GM12878 (cell line): ENCODE data around the gene ETF1. TPM values are rescaled to one million over a fixed set of nuclear protein-coding genes. Genes with fewer than 3 reads are reported as not detected.

Experiments used
- ATAC-seq: fragments of 200-7000 bp; cut with Tn5 transposase; 3 replicates; pipeline ENCODE4 v1.9.1; 2020; ENCODE audit warnings: mild to moderate bottlenecking, moderate library complexity
- BruUV-seq: library from RNA; stranded (reverse); fragments of 400-500 nt; replicated peaks from 2 replicates; lab custom pipeline; 2021; lab: Mats Ljungman, UMichigan
- CTCF ChIA-PET: fragments of 300-600 bp; sonication (Branson Sonifier 250); formaldehyde crosslinking; extraction: SDS; loops from one replicate; lab custom pipeline; 2021; ENCODE audit warnings: inconsistent platforms; lab: Yijun Ruan, JAX
- POLR2A ChIA-PET: fragments of 350-600 bp; formaldehyde crosslinking; extraction: SDS; loops from one replicate; lab custom pipeline; 2021; ENCODE audit warnings: inconsistent platforms; lab: Charles Lee
- RAD21 ChIA-PET: fragments of 300-600 bp; sonication (Branson Sonifier 250); formaldehyde crosslinking; loops from one replicate; lab custom pipeline; 2023; ENCODE audit warnings: antibody characterized with exemption; ENCODE audit not compliant: unreplicated experiment; lab: Charles Lee
- SMC1A ChIA-PET: fragments of 300-600 bp; sonication (Branson Sonifier 250); formaldehyde crosslinking; loops from one replicate; lab custom pipeline; 2023; ENCODE audit not compliant: unreplicated experiment, uncharacterized antibody; lab: Charles Lee
- DNase-seq: peaks from one replicate; pipeline ENCODE4 v3.0.0-alpha.2; 2011; ENCODE audit warnings: low read depth, low spot score
- FAIRE-seq: peaks from 3 replicates; lab custom pipeline; 2011; peaks lifted over from hg19 to GRCh38; lab: Jason Lieb, UNC
- H2AFZ ChIP-seq: 2 replicates; pipeline ENCODE4 v1.6.0; 2011; ENCODE audit warnings: low read depth, low read length, control low read depth; ENCODE audit not compliant: control insufficient read depth
- H3K27ac ChIP-seq: 2 replicates; pipeline ENCODE4 v1.5.1; 2011; ENCODE audit warnings: control low read depth; ENCODE audit not compliant: control insufficient read depth, insufficient read depth
- H3K27me3 ChIP-seq, 2 experiments: replicated peaks in 1 of 2; 2 replicates each; pipeline versions ENCODE4 v1.6.0 to v1.6.1; 2011; ENCODE audit warnings: low read length in 1 of 2; ENCODE audit not compliant: control insufficient read depth in 2 of 2, insufficient read depth in 2 of 2
- H3K36me3 ChIP-seq, 2 experiments: 2 replicates each; pipeline ENCODE4 v1.5.1; 2011; ENCODE audit warnings: low read length in 1 of 2; ENCODE audit not compliant: control insufficient read depth in 2 of 2, insufficient read depth in 2 of 2
- H3K4me1 ChIP-seq: 2 replicates; pipeline ENCODE4 v1.6.1; 2011; ENCODE audit warnings: mild to moderate bottlenecking, low read length, moderate library complexity, mixed read lengths; ENCODE audit not compliant: control insufficient read depth, insufficient read depth
- H3K4me2 ChIP-seq: 2 replicates; pipeline ENCODE4 v1.6.0; 2011; ENCODE audit warnings: control low read depth; ENCODE audit not compliant: control insufficient read depth, insufficient read depth
- H3K4me3 ChIP-seq: fragments of 200-600 bp; sonication (generic); 2 replicates; pipeline ENCODE4 v1.5.1; 2016
- H3K79me2 ChIP-seq: 2 replicates; pipeline ENCODE4 v1.6.0; 2011; ENCODE audit warnings: low read length; ENCODE audit not compliant: control insufficient read depth, insufficient read depth
- H3K9ac ChIP-seq: 2 replicates; pipeline ENCODE4 v1.8.0; 2011; ENCODE audit warnings: low read length, control low read depth, mixed read lengths; ENCODE audit not compliant: control insufficient read depth, insufficient read depth
- H3K9me3 ChIP-seq: replicated peaks from 3 replicates; pipeline ENCODE4 v1.5.1; 2011; ENCODE audit warnings: mild to moderate bottlenecking, low read length; ENCODE audit not compliant: control insufficient read depth, insufficient read depth
- H4K20me1 ChIP-seq: 2 replicates; pipeline ENCODE4 v1.6.0; 2011; ENCODE audit not compliant: control insufficient read depth, insufficient read depth
- BACH1 ChIP-seq: fragments of 450-650 bp; IDR thresholded peaks from 2 replicates; pipeline ENCODE4 v1.6.1; 2017; ENCODE audit warnings: mild to moderate bottlenecking, borderline replicate concordance
- CBX3 ChIP-seq: fragments of 200-600 bp; sonication (generic); IDR thresholded peaks from 2 replicates; pipeline ENCODE4 v1.6.1; 2016; ENCODE audit warnings: low read depth, borderline replicate concordance
- CHD1 ChIP-seq: IDR thresholded peaks from 2 replicates; pipeline ENCODE4 v1.6.1; 2012; ENCODE audit warnings: low read depth, low read length, improper control_type of control experiment
- FOXM1 ChIP-seq: IDR thresholded peaks from 2 replicates; pipeline ENCODE4 v1.6.1; 2012; ENCODE audit warnings: low read depth, mild to moderate bottlenecking, inconsistent platforms, low read length, moderate library complexity
- GABPA ChIP-seq: IDR thresholded peaks from 2 replicates; pipeline ENCODE4 v1.6.1; 2014; ENCODE audit warnings: antibody characterized with exemption, low read depth, mild to moderate bottlenecking, inconsistent platforms
- RAD21 ChIP-seq: IDR thresholded peaks from 2 replicates; pipeline ENCODE4 v1.6.1; 2011; ENCODE audit warnings: mild to moderate bottlenecking, low read depth, low read length, moderate library complexity; ENCODE audit not compliant: insufficient read depth
- SUPT20H ChIP-seq: IDR thresholded peaks from 2 replicates; pipeline ENCODE4 v1.6.1; 2011; ENCODE audit warnings: low read depth, mild to moderate bottlenecking, low read length, moderate library complexity, borderline replicate concordance; ENCODE audit not compliant: control insufficient read depth
- TBL1XR1 ChIP-seq: IDR thresholded peaks from 2 replicates; pipeline ENCODE4 v1.6.1; 2012; ENCODE audit warnings: low read depth, low read length, improper control_type of control experiment
- WGBS: methylation state at CpG from one replicate; pipeline ENCODE4 v1.1.6; 2016; ENCODE audit warnings: low lambda C conversion rate; ENCODE audit not compliant: insufficient replicate concordance, insufficient coverage; ENCODE audit errors: missing lambda C conversion rate; 5-methylcytosine and 5-hydroxymethylcytosine counted together
- in situ Hi-C: fragments of 300-500 bp; cut with MboI; formaldehyde crosslinking; loops from 9 replicates; pipeline ENCODE4 v1.14.3; 2018; ENCODE audit warnings: mixed read lengths
- intact Hi-C: fragments of 100-400 bp; cut with micrococcal nuclease; formaldehyde crosslinking; loops from one replicate; pipeline ENCODE4 v1.14.2; 2022; ENCODE audit not compliant: unreplicated experiment
- polyA plus RNA-seq, 11 experiments: library from polyadenylated mRNA; depleted of rRNA in 4 of 11; unstranded in 6 of 11; stranded (reverse) in 5 of 11; fragments of >200 nt; fragmentation: Nextera tagmentation in 4 of 11; fragmentation: Illumina TruSeq in 1 of 11; extraction: Ambion mirVana in 4 of 11; extraction: Trizol in 1 of 11; gene quantifications; 1 replicate in 1 of 11; 2 replicates in 10 of 11; pipeline versions ENCODE4 v1.2.1 to v1.2.3, GENCODE V29; 2011 to 2016; ENCODE audit warnings: inconsistent platforms in 2 of 11, missing spikeins in 2 of 11, low read depth in 1 of 11
- total RNA-seq, 4 experiments: library from RNA; depleted of rRNA in 3 of 4; stranded (reverse); fragments of >200 nt in 3 of 4; fragmentation: Illumina TruSeq in 1 of 4; extraction: Trizol in 1 of 4; gene quantifications; 2 replicates each; pipeline versions ENCODE4 v1.2.1 to v1.2.3, GENCODE V29; 2013 to 2021
- TF ChIP-seq, protein P1 (sequence below), 3 experiments: IDR thresholded peaks in 2 of 3; conservative IDR thresholded peaks in 1 of 3; 2 replicates each; pipeline ENCODE4 v1.5.1; 2011; ENCODE audit warnings: low read depth in 3 of 3, low read length in 3 of 3, mild to moderate bottlenecking in 3 of 3, control low read depth in 2 of 3, moderate library complexity in 2 of 3, inconsistent platforms in 1 of 3, mixed read lengths in 1 of 3; ENCODE audit not compliant: control insufficient read depth in 2 of 3, insufficient read depth in 1 of 3; ENCODE audit errors: extremely low read depth in 1 of 3
- TF ChIP-seq, protein P2 (sequence below): fragments of 450-650 bp; IDR thresholded peaks from 2 replicates; pipeline ENCODE4 v1.6.1; 2016; ENCODE audit warnings: mild to moderate bottlenecking, moderate library complexity, borderline replicate concordance
- TF ChIP-seq, protein P3 (sequence below): fragments of 450-650 bp; IDR thresholded peaks from 2 replicates; pipeline ENCODE4 v1.6.1; 2016; ENCODE audit warnings: mild to moderate bottlenecking

The ETF1 gene
- total and polyA plus RNA-seq, 10 of the 15 experiments (the other 5 are each of a cell fraction or from before 2014, with no cell fraction given): 29.8 to 145 (median 108) TPM

DNA sequence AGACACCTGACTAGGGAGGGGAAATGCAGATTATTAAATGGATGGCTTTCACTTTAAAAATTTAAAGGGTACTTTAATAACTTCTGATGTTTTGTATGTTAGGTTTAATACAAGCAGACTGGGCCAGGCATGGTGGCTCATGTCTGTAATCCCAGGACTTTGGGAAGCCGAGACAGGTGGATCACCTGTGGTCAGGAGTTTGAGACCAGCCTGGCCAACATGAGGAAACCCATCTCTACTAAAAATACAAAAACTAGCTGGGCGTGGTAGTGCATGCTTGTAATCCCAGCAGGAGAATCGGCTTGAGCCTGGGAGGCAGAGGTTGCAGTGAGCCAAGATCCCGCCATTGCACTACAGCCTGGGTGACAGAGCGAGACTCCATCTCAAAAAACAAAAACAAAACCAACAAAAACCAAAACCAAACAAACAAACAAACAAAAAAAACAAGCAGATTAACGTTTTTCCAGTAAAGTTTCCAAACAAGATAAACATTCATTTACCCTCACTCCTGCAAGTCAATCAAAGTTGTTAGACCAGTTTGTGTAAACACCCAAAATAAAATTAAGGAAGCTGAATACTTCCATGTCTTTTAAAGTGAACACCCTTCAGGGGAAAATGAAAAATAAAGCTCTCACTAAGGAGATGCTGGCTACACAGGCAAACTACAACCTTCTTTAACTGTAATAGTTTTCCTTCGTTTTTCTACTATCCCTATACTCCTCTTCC is 14.1 kb downstream of the ETF1 start:
- DNase-seq: no peak
- ChIA-PET RAD21 (no interaction called here), CTCF (interaction anchor here (0.8 to 1.4 kb wide), 4 partner anchors 15 to 26 kb away, joined by 3 to 4 read pairs (median 4); partner anchors contain the start of gene ETF1), SMC1A (interaction anchor here (0.9 to 1.6 kb wide), 3 partner anchors 11 to 18 kb away, joined by 4 to 5 read pairs (median 4); partner anchors contain the start of gene ETF1), POLR2A (interaction anchor here (0.5 to 1.8 kb wide), 3 partner anchors 14 to 249 kb away, joined by 5 to 7 read pairs (median 5); partner anchors contain the start of gene ETF1)
- in situ Hi-C loops: no loop called here
- Histone ChIP-seq H3K36me3 (peaks cover 4 to 15% of the 10 kb centered on the region in 2 experiments; a peak in 2 of 4 replicates), H3K4me2 (no peak overlapping the region), H4K20me1 (peaks cover 8% of the 10 kb centered on the region), H2AFZ (no peak overlapping the region), H3K4me3 (no peak overlapping the region), H3K9me3 (no peaks in the 10 kb centered on the region), H3K4me1 (no peaks in the 10 kb centered on the region), H3K27me3 (no peaks in the 10 kb centered on the region), H3K79me2 (peaks cover 62% of the 10 kb centered on the region), H3K9ac (no peak overlapping the region), H3K27ac (no peak overlapping the region)
- no peak for FAIRE-seq
- BruUV-seq: no TSS peak
- intact Hi-C loops: no loop called here
- no peak for ATAC-seq
- TF ChIP-seq SUPT20H: no peak
- TF ChIP-seq BACH1: no peak
- TF ChIP-seq, protein P1, sequence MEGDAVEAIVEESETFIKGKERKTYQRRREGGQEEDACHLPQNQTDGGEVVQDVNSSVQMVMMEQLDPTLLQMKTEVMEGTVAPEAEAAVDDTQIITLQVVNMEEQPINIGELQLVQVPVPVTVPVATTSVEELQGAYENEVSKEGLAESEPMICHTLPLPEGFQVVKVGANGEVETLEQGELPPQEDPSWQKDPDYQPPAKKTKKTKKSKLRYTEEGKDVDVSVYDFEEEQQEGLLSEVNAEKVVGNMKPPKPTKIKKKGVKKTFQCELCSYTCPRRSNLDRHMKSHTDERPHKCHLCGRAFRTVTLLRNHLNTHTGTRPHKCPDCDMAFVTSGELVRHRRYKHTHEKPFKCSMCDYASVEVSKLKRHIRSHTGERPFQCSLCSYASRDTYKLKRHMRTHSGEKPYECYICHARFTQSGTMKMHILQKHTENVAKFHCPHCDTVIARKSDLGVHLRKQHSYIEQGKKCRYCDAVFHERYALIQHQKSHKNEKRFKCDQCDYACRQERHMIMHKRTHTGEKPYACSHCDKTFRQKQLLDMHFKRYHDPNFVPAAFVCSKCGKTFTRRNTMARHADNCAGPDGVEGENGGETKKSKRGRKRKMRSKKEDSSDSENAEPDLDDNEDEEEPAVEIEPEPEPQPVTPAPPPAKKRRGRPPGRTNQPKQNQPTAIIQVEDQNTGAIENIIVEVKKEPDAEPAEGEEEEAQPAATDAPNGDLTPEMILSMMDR (IDR thresholded peaks at IDR 0.05 in 2 of 3, conservative IDR thresholded peaks at IDR 0.05 in 1 of 3; ENCODE audit: control insufficient read depth in 2 of 3, extremely low read depth in 1 of 3, insufficient read depth in 1 of 3, low read depth in 3 of 3, low read length in 3 of 3): no peak
- TF ChIP-seq CBX3: no peak
- no peak for TF ChIP-seq TBL1XR1
- TF ChIP-seq GABPA: no peak
- no peak for TF ChIP-seq CHD1
- no peak for TF ChIP-seq RAD21
- TF ChIP-seq, protein P2, sequence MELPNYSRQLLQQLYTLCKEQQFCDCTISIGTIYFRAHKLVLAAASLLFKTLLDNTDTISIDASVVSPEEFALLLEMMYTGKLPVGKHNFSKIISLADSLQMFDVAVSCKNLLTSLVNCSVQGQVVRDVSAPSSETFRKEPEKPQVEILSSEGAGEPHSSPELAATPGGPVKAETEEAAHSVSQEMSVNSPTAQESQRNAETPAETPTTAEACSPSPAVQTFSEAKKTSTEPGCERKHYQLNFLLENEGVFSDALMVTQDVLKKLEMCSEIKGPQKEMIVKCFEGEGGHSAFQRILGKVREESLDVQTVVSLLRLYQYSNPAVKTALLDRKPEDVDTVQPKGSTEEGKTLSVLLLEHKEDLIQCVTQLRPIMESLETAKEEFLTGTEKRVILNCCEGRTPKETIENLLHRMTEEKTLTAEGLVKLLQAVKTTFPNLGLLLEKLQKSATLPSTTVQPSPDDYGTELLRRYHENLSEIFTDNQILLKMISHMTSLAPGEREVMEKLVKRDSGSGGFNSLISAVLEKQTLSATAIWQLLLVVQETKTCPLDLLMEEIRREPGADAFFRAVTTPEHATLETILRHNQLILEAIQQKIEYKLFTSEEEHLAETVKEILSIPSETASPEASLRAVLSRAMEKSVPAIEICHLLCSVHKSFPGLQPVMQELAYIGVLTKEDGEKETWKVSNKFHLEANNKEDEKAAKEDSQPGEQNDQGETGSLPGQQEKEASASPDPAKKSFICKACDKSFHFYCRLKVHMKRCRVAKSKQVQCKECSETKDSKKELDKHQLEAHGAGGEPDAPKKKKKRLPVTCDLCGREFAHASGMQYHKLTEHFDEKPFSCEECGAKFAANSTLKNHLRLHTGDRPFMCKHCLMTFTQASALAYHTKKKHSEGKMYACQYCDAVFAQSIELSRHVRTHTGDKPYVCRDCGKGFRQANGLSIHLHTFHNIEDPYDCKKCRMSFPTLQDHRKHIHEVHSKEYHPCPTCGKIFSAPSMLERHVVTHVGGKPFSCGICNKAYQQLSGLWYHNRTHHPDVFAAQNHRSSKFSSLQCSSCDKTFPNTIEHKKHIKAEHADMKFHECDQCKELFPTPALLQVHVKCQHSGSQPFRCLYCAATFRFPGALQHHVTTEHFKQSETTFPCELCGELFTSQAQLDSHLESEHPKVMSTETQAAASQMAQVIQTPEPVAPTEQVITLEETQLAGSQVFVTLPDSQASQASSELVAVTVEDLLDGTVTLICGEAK: no peak
- no peak for TF ChIP-seq FOXM1
- TF ChIP-seq, protein P3, sequence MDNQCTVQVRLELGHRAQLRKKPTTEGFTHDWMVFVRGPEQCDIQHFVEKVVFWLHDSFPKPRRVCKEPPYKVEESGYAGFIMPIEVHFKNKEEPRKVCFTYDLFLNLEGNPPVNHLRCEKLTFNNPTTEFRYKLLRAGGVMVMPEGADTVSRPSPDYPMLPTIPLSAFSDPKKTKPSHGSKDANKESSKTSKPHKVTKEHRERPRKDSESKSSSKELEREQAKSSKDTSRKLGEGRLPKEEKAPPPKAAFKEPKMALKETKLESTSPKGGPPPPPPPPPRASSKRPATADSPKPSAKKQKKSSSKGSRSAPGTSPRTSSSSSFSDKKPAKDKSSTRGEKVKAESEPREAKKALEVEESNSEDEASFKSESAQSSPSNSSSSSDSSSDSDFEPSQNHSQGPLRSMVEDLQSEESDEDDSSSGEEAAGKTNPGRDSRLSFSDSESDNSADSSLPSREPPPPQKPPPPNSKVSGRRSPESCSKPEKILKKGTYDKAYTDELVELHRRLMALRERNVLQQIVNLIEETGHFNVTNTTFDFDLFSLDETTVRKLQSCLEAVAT: no peak
- WGBS: 61% methylated on average over 7 of the region's 7 CpGs
